GM18519 (cell line): ENCODE data around the gene TRERF1.
"Not testable (repeated sequence)": the region's sequence is repeated elsewhere in the genome, so short reads cannot be mapped to it uniquely, and the experiment has no call there.

Experiments
- ATAC-seq: cut with Tn5 transposase; IDR thresholded peaks from one replicate; pipeline ENCODE4 v1.9.1; 2021; ENCODE audit warnings: mild to moderate bottlenecking, moderate library complexity; ENCODE audit not compliant: unreplicated experiment, low FRiP score

Gene TRERF1

GRCh38 chr6:42230345-42231321 lies 221.1 kb downstream of the TRERF1 start:
- ATAC-seq: no peak

- ATAC-seq: no peak
Measured at GRCh38 chr6:42229506-42230119, 222.1 kb downstream of the TRERF1 start.

- no peak for ATAC-seq
Measured at GRCh38 chr6:42228305-42228704, 223.4 kb downstream of the TRERF1 start.

GRCh38 chr6:42227173-42227850 lies 224.4 kb downstream of the TRERF1 start:
- ATAC-seq: no peak

GRCh38 chr6:42226645-42227143 lies 225.0 kb downstream of the TRERF1 start:
- ATAC-seq: no peak

GRCh38 chr6:42226161-42226611 lies 225.5 kb downstream of the TRERF1 start:
- no peak for ATAC-seq

- no peak for ATAC-seq
Measured at GRCh38 chr6:42225419-42225818, 226.3 kb downstream of the TRERF1 start.

- ATAC-seq: no peak
Measured at GRCh38 chr6:42225029-42225339, 226.7 kb downstream of the TRERF1 start.

- ATAC-seq: peak; percentile 85
Measured at GRCh38 chr6:42224222-42225028, 227.3 kb downstream of the TRERF1 start.

- no peak for ATAC-seq
Measured at GRCh38 chr6:42222448-42222847, 229.3 kb downstream of the TRERF1 start.

- ATAC-seq: no peak
Measured at GRCh38 chr6:42221546-42221945, 230.2 kb downstream of the TRERF1 start.

- ATAC-seq: no peak
Measured at GRCh38 chr6:42220807-42221206, 230.9 kb downstream of the TRERF1 start.

GRCh38 chr6:42217519-42218367 lies 234.0 kb downstream of the TRERF1 start, which contains the start of gene MRPS10:
TSS of gene MRPS10 (minus strand) at chr6:42217861. CDS start at chr6:42217849, 12 bp downstream.
- peak; percentile 78 for ATAC-seq

GRCh38 chr6:42217157-42217518 lies 234.6 kb downstream of the TRERF1 start:
- no peak for ATAC-seq

GRCh38 chr6:42216495-42216894 lies 235.2 kb downstream of the TRERF1 start:
- ATAC-seq: not testable (repeated sequence)

- no peak for ATAC-seq
Measured at GRCh38 chr6:42212442-42212841, 239.3 kb downstream of the TRERF1 start.

GRCh38 chr6:42211726-42212125 lies 240.0 kb downstream of the TRERF1 start:
- no peak for ATAC-seq

- no peak for ATAC-seq
Measured at GRCh38 chr6:42210551-42210950, 241.2 kb downstream of the TRERF1 start.

GRCh38 chr6:42207559-42207958 lies 244.2 kb downstream of the TRERF1 start:
- ATAC-seq: not testable (repeated sequence)
